ENCODE data around the gene CRYZL1. TPM values are rescaled to one million over a fixed set of nuclear protein-coding genes. Genes with fewer than 3 reads are reported as not detected.
A peak's percentile ranks its signal among the peaks of the same experiment; 100 is the strongest.

CRYZL1 gene
- total and polyA plus RNA-seq, 4 donors, result 37.4 to 63.3 (median 51.0) TPM

GRCh38 chr21:33651965-33652680 is 10.6 kb upstream of the CRYZL1 start:
- H3K27me3 ChIP-seq (ENCODE audit: control insufficient read depth, insufficient read depth, low read length), result no peaks in the 10 kb centered on the region
- no peak for DNase-seq (ENCODE audit: low read depth in 4 of 6, low spot score in 6 of 6)
- 40% methylated on average over 2 of the region's 8 CpGs for WGBS (ENCODE audit: insufficient coverage)
- H3K27ac ChIP-seq (ENCODE audit: low read depth, low read length), result peak overlapping the region; percentile 13
- no peak overlapping the region for H3K4me3 ChIP-seq (ENCODE audit: low read depth, low read length)
- H3K9me3 ChIP-seq (ENCODE audit: control insufficient read depth, insufficient read depth, low read length), result no peaks in the 10 kb centered on the region
- H3K36me3 ChIP-seq (ENCODE audit: control insufficient read depth, insufficient read depth, low read length), result peaks cover 3% of the 10 kb centered on the region
- peaks cover 10% of the 10 kb centered on the region for H3K4me1 ChIP-seq (ENCODE audit: control insufficient read depth, insufficient read depth, low read length)

- Histone ChIP-seq H3K9me3 (ENCODE audit: control insufficient read depth, insufficient read depth, low read length) (no peaks in the 10 kb centered on the region), H3K27ac (ENCODE audit: low read depth, low read length) (peak overlapping the region; percentile 33), H3K4me1 (ENCODE audit: control insufficient read depth, insufficient read depth, low read length) (peaks cover 10% of the 10 kb centered on the region), H3K27me3 (ENCODE audit: control insufficient read depth, insufficient read depth, low read length) (no peaks in the 10 kb centered on the region), H3K4me3 (ENCODE audit: low read depth, low read length) (no peak overlapping the region), H3K36me3 (ENCODE audit: control insufficient read depth, insufficient read depth, low read length) (peaks cover 3% of the 10 kb centered on the region)
- DNase-seq (ENCODE audit: low read depth in 4 of 6, low spot score in 6 of 6), result no peak
- 72% methylated on average over 6 of the region's 7 CpGs for WGBS (ENCODE audit: insufficient coverage)
These were observed 9.5 kb upstream of the CRYZL1 start for GRCh38 chr21:33650929-33651509.

- Histone ChIP-seq H3K27ac (ENCODE audit: low read depth, low read length) (no peak overlapping the region), H3K4me1 (ENCODE audit: control insufficient read depth, insufficient read depth, low read length) (peaks cover 10% of the 10 kb centered on the region), H3K4me3 (ENCODE audit: low read depth, low read length) (no peak overlapping the region), H3K36me3 (ENCODE audit: control insufficient read depth, insufficient read depth, low read length) (peaks cover 3% of the 10 kb centered on the region), H3K9me3 (ENCODE audit: control insufficient read depth, insufficient read depth, low read length) (no peaks in the 10 kb centered on the region), H3K27me3 (ENCODE audit: control insufficient read depth, insufficient read depth, low read length) (no peaks in the 10 kb centered on the region)
- 93% methylated on average over 2 of the region's 7 CpGs for whole genome bisulfite sequencing (ENCODE audit: insufficient coverage)
- no peak for DNase-seq (ENCODE audit: low read depth in 4 of 6, low spot score in 6 of 6)
These were observed 8.7 kb upstream of the CRYZL1 start for GRCh38 chr21:33650230-33650629.

GRCh38 chr21:33648555-33648954 is 7.0 kb upstream of the CRYZL1 start:
- WGBS (ENCODE audit: insufficient coverage), result 100% methylated on average over 1 of the region's 1 CpG
- H3K4me3 ChIP-seq (ENCODE audit: low read depth, low read length), result no peak overlapping the region
- H3K4me1 ChIP-seq (ENCODE audit: control insufficient read depth, insufficient read depth, low read length), result peaks cover 17% of the 10 kb centered on the region
- no peak for DNase-seq (ENCODE audit: low read depth in 4 of 6, low spot score in 6 of 6)
- no peaks in the 10 kb centered on the region for H3K27me3 ChIP-seq (ENCODE audit: control insufficient read depth, insufficient read depth, low read length)
- no peaks in the 10 kb centered on the region for H3K36me3 ChIP-seq (ENCODE audit: control insufficient read depth, insufficient read depth, low read length)
- H3K27ac ChIP-seq (ENCODE audit: low read depth, low read length), result no peak overlapping the region
- no peaks in the 10 kb centered on the region for H3K9me3 ChIP-seq (ENCODE audit: control insufficient read depth, insufficient read depth, low read length)

GRCh38 chr21:33647587-33647986 is 6.0 kb upstream of the CRYZL1 start:
- peaks cover 17% of the 10 kb centered on the region for H3K4me1 ChIP-seq (ENCODE audit: control insufficient read depth, insufficient read depth, low read length)

GRCh38 chr21:33645730-33646129 is 4.2 kb upstream of the CRYZL1 start:
- Histone ChIP-seq H3K9me3 (ENCODE audit: control insufficient read depth, insufficient read depth, low read length) (no peaks in the 10 kb centered on the region), H3K36me3 (ENCODE audit: control insufficient read depth, insufficient read depth, low read length) (no peaks in the 10 kb centered on the region), H3K4me1 (ENCODE audit: control insufficient read depth, insufficient read depth, low read length) (peaks cover 13% of the 10 kb centered on the region), H3K27me3 (ENCODE audit: control insufficient read depth, insufficient read depth, low read length) (no peaks in the 10 kb centered on the region), H3K27ac (ENCODE audit: low read depth, low read length) (no peak overlapping the region), H3K4me3 (ENCODE audit: low read depth, low read length) (no peak overlapping the region)
- WGBS (ENCODE audit: insufficient coverage), result no CpG with 5 or more reads among the region's 4 CpGs
- no peak for DNase-seq (ENCODE audit: low read depth in 4 of 6, low spot score in 6 of 6)

More at GRCh38 chr21:33647587-33647986, 6.0 kb upstream of the CRYZL1 start:
- no peak for DNase-seq (ENCODE audit: low read depth in 4 of 6, low spot score in 6 of 6)
- Histone ChIP-seq H3K27me3 (ENCODE audit: control insufficient read depth, insufficient read depth, low read length) (no peaks in the 10 kb centered on the region), H3K36me3 (ENCODE audit: control insufficient read depth, insufficient read depth, low read length) (no peaks in the 10 kb centered on the region), H3K9me3 (ENCODE audit: control insufficient read depth, insufficient read depth, low read length) (no peaks in the 10 kb centered on the region), H3K27ac (ENCODE audit: low read depth, low read length) (no peak overlapping the region), H3K4me3 (ENCODE audit: low read depth, low read length) (no peak overlapping the region)
- 100% methylated on average over 1 of the region's 3 CpGs for WGBS (ENCODE audit: insufficient coverage)

GRCh38 chr21:33644383-33645074 is 3.0 kb upstream of the CRYZL1 start:
- Histone ChIP-seq H3K4me3 (ENCODE audit: low read depth, low read length) (peak overlapping the region; percentile 95), H3K27me3 (ENCODE audit: control insufficient read depth, insufficient read depth, low read length) (no peaks in the 10 kb centered on the region), H3K36me3 (ENCODE audit: control insufficient read depth, insufficient read depth, low read length) (no peaks in the 10 kb centered on the region), H3K27ac (ENCODE audit: low read depth, low read length) (peak overlapping the region; percentile 88), H3K9me3 (ENCODE audit: control insufficient read depth, insufficient read depth, low read length) (no peaks in the 10 kb centered on the region), H3K4me1 (ENCODE audit: control insufficient read depth, insufficient read depth, low read length) (peaks cover 8% of the 10 kb centered on the region)
- WGBS (ENCODE audit: insufficient coverage), result 43% methylated on average over 4 of the region's 11 CpGs
- peak in 1 of 6 donors; percentile 45 for DNase-seq (ENCODE audit: low read depth in 4 of 6, low spot score in 6 of 6)

DNA sequence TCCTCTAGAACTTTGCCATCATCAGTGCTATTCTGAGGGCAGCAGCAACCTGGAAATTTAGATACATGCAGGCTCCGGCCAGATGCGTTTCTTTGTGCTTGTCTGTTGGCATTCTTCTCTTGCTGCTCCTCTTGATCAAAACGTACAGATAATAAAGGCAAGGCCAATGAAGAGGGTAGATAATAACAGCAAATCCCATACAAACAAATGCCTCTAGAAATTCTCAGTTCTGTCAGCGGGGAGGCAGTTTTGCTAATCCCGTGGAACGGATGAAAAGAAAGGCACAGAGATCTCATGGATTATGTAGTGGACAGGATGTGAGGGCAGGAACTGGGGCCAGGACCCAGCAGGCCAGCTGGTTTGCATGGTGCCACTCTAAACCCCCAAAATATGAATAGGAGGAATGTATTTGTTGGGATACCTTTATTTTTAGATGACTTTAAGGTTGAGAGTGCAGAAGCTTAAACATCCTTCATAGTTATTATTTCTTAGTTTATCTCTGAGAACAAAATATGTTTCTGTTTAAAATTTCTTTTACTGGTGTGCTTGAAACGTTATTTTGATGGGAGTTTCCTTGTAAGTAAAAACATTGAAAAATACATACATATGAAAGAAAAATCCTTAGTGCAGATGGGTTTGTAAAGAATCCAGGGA is 2.2 kb upstream of the CRYZL1 start:
- H3K27me3 ChIP-seq (ENCODE audit: control insufficient read depth, insufficient read depth, low read length), result no peaks in the 10 kb centered on the region
- WGBS (ENCODE audit: insufficient coverage), result 8% methylated on average over 2 of the region's 7 CpGs
- H3K36me3 ChIP-seq (ENCODE audit: control insufficient read depth, insufficient read depth, low read length), result no peaks in the 10 kb centered on the region
- peak overlapping the region; percentile 95 for H3K4me3 ChIP-seq (ENCODE audit: low read depth, low read length)
- H3K27ac ChIP-seq (ENCODE audit: low read depth, low read length), result peak overlapping the region; percentile 88
- H3K9me3 ChIP-seq (ENCODE audit: control insufficient read depth, insufficient read depth, low read length), result no peaks in the 10 kb centered on the region
- peaks cover 7% of the 10 kb centered on the region for H3K4me1 ChIP-seq (ENCODE audit: control insufficient read depth, insufficient read depth, low read length)
- peak; percentile 7 to 60 (median 20) for DNase-seq (ENCODE audit: low read depth in 4 of 6, low spot score in 6 of 6)

DNA sequence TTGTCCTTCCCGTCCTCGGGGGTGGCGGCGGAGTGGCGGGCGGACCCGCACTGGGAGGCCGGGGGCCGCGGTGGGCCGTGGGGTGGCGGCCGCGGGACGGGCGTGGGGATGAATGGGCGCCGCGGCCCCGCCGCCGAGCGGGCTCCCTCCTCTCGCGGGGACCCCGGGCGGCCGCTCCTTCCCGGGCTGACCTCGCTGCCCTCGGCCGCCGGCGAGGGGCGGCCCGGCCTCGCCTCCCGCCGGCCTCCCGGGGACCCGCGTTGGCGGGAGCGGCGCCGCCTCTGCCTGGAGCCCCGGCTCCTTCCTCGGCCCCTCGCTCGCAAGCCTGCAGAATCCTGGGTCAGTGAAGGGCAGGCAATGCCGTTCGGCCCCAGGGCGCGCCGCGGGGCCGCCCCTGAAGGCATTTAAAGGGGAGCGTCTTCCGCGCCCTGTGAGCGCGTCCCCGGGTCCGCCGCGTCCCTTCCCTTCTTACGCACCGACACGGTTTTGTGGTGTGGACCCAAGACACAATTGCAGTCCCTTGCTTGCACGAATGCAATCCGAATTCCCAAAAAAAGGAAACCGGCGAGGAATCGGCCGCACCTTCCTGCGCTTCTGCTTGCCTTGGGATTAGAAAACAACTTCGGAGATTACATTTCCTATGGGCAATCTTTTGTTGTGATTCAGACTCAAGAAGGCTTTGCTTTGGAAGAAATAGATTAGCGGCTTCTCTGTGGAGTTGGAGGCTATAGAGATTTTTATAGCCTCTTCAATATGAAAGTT is 1.5 kb upstream of the CRYZL1 start:
- Histone ChIP-seq H3K4me3 (ENCODE audit: low read depth, low read length) (peak overlapping the region; percentile 95), H3K9me3 (ENCODE audit: control insufficient read depth, insufficient read depth, low read length) (no peaks in the 10 kb centered on the region), H3K27me3 (ENCODE audit: control insufficient read depth, insufficient read depth, low read length) (no peaks in the 10 kb centered on the region), H3K27ac (ENCODE audit: low read depth, low read length) (peak overlapping the region; percentile 88), H3K36me3 (ENCODE audit: control insufficient read depth, insufficient read depth, low read length) (no peaks in the 10 kb centered on the region), H3K4me1 (ENCODE audit: control insufficient read depth, insufficient read depth, low read length) (peaks cover 7% of the 10 kb centered on the region)
- WGBS (ENCODE audit: insufficient coverage), result under 1% methylated on average over 77 of the region's 78 CpGs
- peak in 5 of 6 donors; percentile 5 to 63 (median 15) for DNase-seq (ENCODE audit: low read depth in 4 of 6, low spot score in 6 of 6)
